Smooth muscle cell (in vitro differentiated cells): ENCODE measurements around the gene TTLL10. TPM values are rescaled to one million over a fixed set of nuclear protein-coding genes. Genes with fewer than 3 reads are reported as not detected.

Experiments used
- DNase-seq: peaks from one replicate; lab custom pipeline; 2025; ENCODE audit not compliant: unreplicated experiment; lab: John Stamatoyannopoulos, UW
- H2AFZ ChIP-seq: fragments of 200-600 bp; sonication (generic); 2 replicates; pipeline ENCODE4 v1.6.0; 2016; ENCODE audit warnings: antibody characterized with exemption, low read depth, mild to moderate bottlenecking
- H3F3A ChIP-seq: fragments of 200-600 bp; sonication (generic); 2 replicates; pipeline ENCODE4 v1.6.0; 2017; ENCODE audit warnings: antibody characterized with exemption, low read depth
- H3K27ac ChIP-seq: fragments of 200-600 bp; sonication (generic); 2 replicates; pipeline ENCODE4 v1.5.1; 2016; ENCODE audit warnings: low read depth, mild to moderate bottlenecking
- H3K27me3 ChIP-seq: fragments of 200-600 bp; sonication (generic); 2 replicates; pipeline ENCODE4 v1.6.1; 2016; ENCODE audit warnings: low read depth, mild to moderate bottlenecking
- H3K36me3 ChIP-seq: fragments of 200-600 bp; sonication (generic); 2 replicates; pipeline ENCODE4 v1.5.1; 2016; ENCODE audit warnings: low read depth
- H3K4me1 ChIP-seq: fragments of 200-600 bp; sonication (generic); 2 replicates; pipeline ENCODE4 v1.5.1; 2016; ENCODE audit warnings: low read depth
- H3K4me2 ChIP-seq: fragments of 200-600 bp; sonication (generic); 2 replicates; pipeline ENCODE4 v1.6.0; 2016; ENCODE audit warnings: mild to moderate bottlenecking
- H3K4me3 ChIP-seq: fragments of 200-600 bp; sonication (generic); 2 replicates; pipeline ENCODE4 v1.5.1; 2016; ENCODE audit warnings: mild to moderate bottlenecking
- H3K79me2 ChIP-seq: fragments of 200-600 bp; sonication (generic); 2 replicates; pipeline ENCODE4 v1.6.0; 2016; ENCODE audit warnings: low read depth, mild to moderate bottlenecking
- H3K9ac ChIP-seq: fragments of 200-600 bp; sonication (generic); 2 replicates; pipeline ENCODE4 v1.6.0; 2016; ENCODE audit warnings: low read depth
- H3K9me3 ChIP-seq: fragments of 200-600 bp; sonication (generic); replicated peaks from 2 replicates; pipeline ENCODE4 v1.5.1; 2016; ENCODE audit warnings: low read depth
- H4K20me1 ChIP-seq: fragments of 200-600 bp; sonication (generic); 2 replicates; pipeline ENCODE4 v1.6.0; 2016; ENCODE audit warnings: low read depth
- CTCF ChIP-seq: fragments of 200-600 bp; sonication (generic); IDR thresholded peaks from 2 replicates; pipeline ENCODE4 v1.5.1; 2017; ENCODE audit warnings: borderline replicate concordance, mild to moderate bottlenecking, antibody characterized with exemption; ENCODE audit not compliant: insufficient read depth, poor library complexity, severe bottlenecking
- whole genome bisulfite sequencing: methylation state at CpG from one replicate; pipeline ENCODE4 v1.1.7; 2016; ENCODE audit warnings: low lambda C conversion rate; 5-methylcytosine and 5-hydroxymethylcytosine counted together
- polyA plus RNA-seq: library from polyadenylated mRNA; unstranded; fragments of >200 nt; fragmentation: Nextera tagmentation; extraction: Ambion mirVana; gene quantifications from 2 replicates; pipeline ENCODE4 v1.2.1, GENCODE V29; 2016
- total RNA-seq: library from RNA; depleted of rRNA; stranded (reverse); fragments of >200 nt; gene quantifications from 2 replicates; pipeline ENCODE4 v1.2.3, GENCODE V29; 2014

Gene TTLL10
- total and polyA plus RNA-seq, 2 experiments from 2014 or later: not detected

- Histone ChIP-seq H2AFZ (no peak overlapping the region), H4K20me1 (no peaks in the 10 kb centered on the region), H3K9me3 (no peaks in the 10 kb centered on the region), H3K36me3 (no peaks in the 10 kb centered on the region), H3K9ac (no peak overlapping the region), H3K27me3 (no peaks in the 10 kb centered on the region), H3K4me3 (no peak overlapping the region), H3K4me1 (no peaks in the 10 kb centered on the region), H3K27ac (no peak overlapping the region), H3K79me2 (no peaks in the 10 kb centered on the region), H3F3A (no peaks in the 10 kb centered on the region), H3K4me2 (no peak overlapping the region)
- no peak for TF ChIP-seq CTCF
- WGBS: 97% methylated on average over 14 of the region's 14 CpGs
- no peak for DNase-seq
These were observed 30.0 kb upstream of the TTLL10 start for GRCh38 chr1:1143636-1144035.

GRCh38 chr1:1144122-1144842, 29.4 kb upstream of the TTLL10 start:
- no peak for DNase-seq
- Histone ChIP-seq H3K79me2 (no peaks in the 10 kb centered on the region), H3K36me3 (no peaks in the 10 kb centered on the region), H3K9me3 (no peaks in the 10 kb centered on the region), H3K4me3 (no peak overlapping the region), H4K20me1 (no peaks in the 10 kb centered on the region), H2AFZ (no peak overlapping the region), H3F3A (no peaks in the 10 kb centered on the region), H3K4me2 (no peak overlapping the region), H3K27me3 (no peaks in the 10 kb centered on the region), H3K9ac (no peak overlapping the region), H3K27ac (no peak overlapping the region), H3K4me1 (no peaks in the 10 kb centered on the region)
- WGBS: 71% methylated on average over 40 of the region's 42 CpGs
- TF ChIP-seq CTCF: no peak

- H3K4me1 ChIP-seq: no peaks in the 10 kb centered on the region
- H3F3A ChIP-seq: no peaks in the 10 kb centered on the region
- no peak overlapping the region for H3K4me2 ChIP-seq
- H3K79me2 ChIP-seq: no peaks in the 10 kb centered on the region
- no peak overlapping the region for H3K27ac ChIP-seq
- H3K27me3 ChIP-seq: no peaks in the 10 kb centered on the region
- no peak for TF ChIP-seq CTCF
- no peak overlapping the region for H3K9ac ChIP-seq
- no peak for DNase-seq
- 88% methylated on average over 4 of the region's 32 CpGs for WGBS
- no peaks in the 10 kb centered on the region for H4K20me1 ChIP-seq
- H3K36me3 ChIP-seq: no peaks in the 10 kb centered on the region
- H2AFZ ChIP-seq: no peak overlapping the region
- no peak overlapping the region for H3K4me3 ChIP-seq
- no peaks in the 10 kb centered on the region for H3K9me3 ChIP-seq
These were observed 28.7 kb upstream of the TTLL10 start for GRCh38 chr1:1144843-1145546.
